Right renal cortex interstitium (tissue), 3 donors: ENCODE results near the gene BSND. TPM values are rescaled to one million over a fixed set of nuclear protein-coding genes. Genes with fewer than 3 reads are reported as not detected.
"Not testable (repeated sequence)": the region's sequence is repeated elsewhere in the genome, so short reads cannot be mapped to it uniquely, and the experiment has no call there.

Experiments
- DNase-seq, 3 donors: peaks; one replicate each; pipeline ENCODE4 v3.0.0-alpha.2; 2013; ENCODE audit warnings: low read depth in 3 of 3, low spot score in 2 of 3
- polyA plus RNA-seq, 3 donors: library from polyadenylated mRNA; unstranded; fragments of 120-200 nt; gene quantifications; one replicate each; pipeline ENCODE4 v1.2.1, GENCODE V29; 2013; ENCODE audit not compliant: insufficient read length in 3 of 3

Gene BSND
- polyA plus RNA-seq = 1 to 10 TPM; 4.6 to 5.9 (median 5.5) TPM

DNA sequence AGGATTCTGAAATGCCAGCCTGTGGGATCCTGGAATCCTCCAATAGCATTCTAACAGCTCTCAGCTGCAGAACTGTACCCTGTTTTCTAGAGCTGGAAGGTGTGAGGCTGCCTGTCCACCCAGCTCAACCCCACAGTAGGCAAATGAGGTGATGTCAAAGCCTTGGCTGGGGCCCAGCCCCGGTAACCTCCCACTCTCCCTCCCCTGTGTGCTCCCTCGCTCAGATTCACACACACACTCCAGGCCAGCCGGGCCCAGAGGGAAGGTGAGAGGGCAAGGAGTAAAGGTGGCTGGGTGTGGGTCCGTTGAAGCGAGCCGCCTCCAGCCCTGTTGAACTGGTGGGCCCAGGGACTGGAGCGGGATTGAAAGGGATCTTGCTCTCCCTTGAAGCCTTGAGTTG, at the start of gene BSND:
Gene BSND, plus strand, starts transcription at position 257 of the 400 bp plus-strand sequence. CDS start 254 bp downstream, outside the sequence.
- no peak for DNase-seq

DNA sequence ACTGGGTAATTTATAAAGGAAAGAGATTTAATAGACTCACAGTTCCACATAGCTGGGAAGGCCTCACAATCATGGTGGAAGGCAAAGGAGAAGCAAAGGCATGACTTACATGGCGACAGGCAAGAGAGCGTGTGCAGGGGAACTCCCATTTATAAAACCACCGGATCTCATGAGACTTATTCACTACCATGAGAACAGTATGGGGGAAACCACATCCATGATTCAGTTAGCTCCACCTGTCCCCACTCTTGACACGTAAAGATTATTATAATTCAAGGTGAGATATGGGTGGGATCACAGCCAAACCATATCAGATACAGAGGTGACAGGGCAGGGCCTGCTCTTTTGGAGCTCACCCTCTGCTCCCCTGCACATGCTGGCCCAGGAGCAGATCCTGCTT, 49.7 kb upstream of the BSND start:
- no peak for DNase-seq

- DNase-seq = no peak
Observed at GRCh38 chr1:54950006-54950368, 48.7 kb upstream of the BSND start.

GRCh38 chr1:54950369-54951163, 48.2 kb upstream of the BSND start:
- peak; percentile 79 to 80 (median 79) for DNase-seq

DNA sequence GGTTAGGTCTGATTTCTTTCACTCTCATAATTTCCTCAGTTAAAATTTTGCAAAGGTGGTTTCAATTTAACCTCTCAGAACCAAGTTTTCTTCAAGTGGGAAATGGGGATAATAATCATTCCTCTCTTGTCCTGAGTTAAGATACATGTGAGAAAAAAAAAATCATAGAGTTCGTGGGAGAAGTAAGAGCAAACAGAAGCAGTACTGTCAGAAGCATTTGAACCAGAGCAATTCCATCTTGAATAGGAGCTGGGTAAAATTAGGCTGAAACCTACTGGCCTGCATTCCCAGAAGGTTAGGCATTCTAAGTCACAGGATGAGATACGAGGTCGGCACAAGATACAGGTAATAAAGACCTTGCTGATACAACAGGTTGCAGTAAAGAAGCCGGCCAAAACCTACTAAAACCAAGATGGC, 46.9 kb upstream of the BSND start:
- DNase-seq = no peak

- no peak for DNase-seq
Observed at GRCh38 chr1:54952950-54953718, 45.6 kb upstream of the BSND start.

DNA sequence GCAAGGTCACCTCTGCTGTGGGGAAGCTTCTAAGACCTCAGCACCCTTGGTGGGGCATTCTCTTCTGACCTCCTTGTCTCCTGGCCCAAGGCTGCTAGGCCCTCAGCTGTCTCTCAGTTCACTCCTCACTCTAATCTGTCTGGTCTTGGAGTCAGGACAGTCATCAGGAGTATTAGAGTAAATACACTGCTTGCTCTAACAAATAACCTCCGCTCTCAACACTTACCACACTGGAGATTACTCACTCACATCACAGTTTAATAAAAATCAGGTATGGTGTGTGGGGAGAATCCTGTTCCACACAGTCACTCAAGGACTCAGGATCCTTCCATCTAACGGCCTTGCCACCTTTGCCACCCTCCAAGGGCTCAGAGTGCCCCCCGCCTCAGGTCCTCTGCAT, 44.9 kb upstream of the BSND start:
- no peak for DNase-seq

- no peak for DNase-seq
Observed at GRCh38 chr1:54955359-54955758, 43.4 kb upstream of the BSND start.

- DNase-seq = no peak
Observed at GRCh38 chr1:54956726-54957125, 42.0 kb upstream of the BSND start.

GRCh38 chr1:54959241-54959640, 39.5 kb upstream of the BSND start:
- DNase-seq = no peak

DNA sequence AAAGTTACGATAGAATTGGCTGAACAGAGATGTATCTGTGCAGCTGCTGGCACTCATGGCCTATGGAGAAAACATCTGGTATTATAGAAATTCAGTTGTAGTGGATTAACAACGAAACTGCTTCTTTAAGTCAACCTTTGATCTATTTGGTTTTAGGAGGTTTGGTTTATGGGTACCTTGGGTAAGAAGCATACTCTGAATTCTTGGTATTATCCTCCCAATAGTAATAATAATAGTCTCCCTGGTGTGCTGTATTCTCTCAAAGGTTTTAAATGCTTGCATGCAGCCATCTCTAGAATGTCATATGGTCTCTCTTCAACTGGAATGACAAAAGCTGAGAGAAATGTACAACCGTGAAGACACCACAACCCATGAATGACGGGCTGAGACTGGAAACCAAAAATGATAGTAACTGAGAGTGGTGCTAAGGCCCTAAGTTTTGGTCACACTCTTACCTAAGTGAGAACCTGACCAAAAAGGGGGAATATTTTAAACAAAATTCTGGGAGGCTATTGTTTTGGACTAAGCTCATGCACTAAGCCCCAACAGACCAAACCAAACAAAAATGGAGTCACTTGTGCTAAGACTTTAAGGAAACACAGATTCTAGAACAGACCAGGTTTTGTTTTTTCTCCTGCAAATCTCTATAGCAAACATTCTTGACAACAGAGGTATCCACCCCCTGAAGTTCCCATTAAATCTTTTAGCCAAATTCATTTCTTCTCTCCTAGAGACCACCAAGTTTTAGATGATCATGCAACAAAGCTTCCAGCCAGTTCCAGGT, 35.9 kb upstream of the BSND start:
- no peak for DNase-seq

GRCh38 chr1:54963829-54964228, 34.9 kb upstream of the BSND start:
- not testable (repeated sequence) for DNase-seq

DNA sequence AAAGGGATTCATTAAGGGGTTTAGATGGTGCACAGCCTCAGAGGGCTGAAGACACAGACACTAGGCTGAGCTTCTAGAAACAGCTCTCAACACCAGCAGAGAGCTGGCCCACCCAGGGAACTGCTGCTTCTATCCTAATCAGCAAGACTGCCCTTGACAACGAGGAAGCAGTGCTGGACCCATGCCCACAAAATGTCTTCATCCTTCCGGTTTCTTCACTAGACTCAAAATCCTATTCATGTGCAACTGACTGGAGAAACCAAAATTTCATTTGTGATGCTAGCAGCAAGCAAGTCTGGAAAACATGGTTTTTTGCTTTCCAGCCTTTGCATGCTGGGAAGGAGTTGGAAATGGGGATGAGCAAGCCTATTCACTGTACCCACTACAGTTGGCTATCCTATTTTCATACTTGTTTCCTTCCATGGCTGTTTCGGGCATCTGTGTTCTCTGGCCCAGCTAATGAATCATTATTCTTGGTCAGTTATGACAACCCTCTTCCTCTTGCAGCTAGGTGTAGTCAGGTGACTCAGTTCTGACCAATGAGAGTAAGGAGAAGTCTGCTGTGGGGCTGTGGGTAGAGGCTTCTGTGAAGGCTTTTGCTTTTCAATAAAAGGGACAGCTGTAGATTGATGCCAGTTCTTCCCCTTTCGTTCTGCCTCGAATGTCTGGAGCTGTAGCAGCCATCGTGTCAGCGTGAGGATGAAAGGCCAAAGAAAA, 33.0 kb upstream of the BSND start:
- DNase-seq = no peak

- DNase-seq = no peak
Observed at GRCh38 chr1:54967372-54967771, 31.4 kb upstream of the BSND start.

DNA sequence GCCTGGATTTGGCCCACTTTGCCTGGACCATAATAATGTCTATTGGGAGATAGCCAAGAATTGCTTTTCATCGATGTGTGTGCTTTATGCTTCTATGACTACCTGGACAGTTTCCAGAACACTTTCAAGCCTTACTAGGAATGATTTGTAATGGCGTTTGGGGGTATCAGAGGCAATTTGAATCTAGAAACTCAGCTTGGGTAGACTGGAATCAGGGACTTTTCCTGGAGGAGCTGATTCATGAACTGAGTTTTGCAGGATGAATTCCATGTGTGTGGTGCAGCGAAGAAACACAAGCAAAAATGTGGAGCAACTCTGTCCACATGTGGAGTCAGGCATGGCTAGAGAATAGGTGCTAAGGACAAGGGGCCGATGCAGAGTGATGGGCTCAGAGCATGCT, 30.2 kb upstream of the BSND start:
- no peak for DNase-seq

GRCh38 chr1:54969879-54970278, 28.9 kb upstream of the BSND start:
- DNase-seq = no peak

GRCh38 chr1:54970901-54971300, 27.8 kb upstream of the BSND start:
- no peak for DNase-seq

GRCh38 chr1:54971317-54971791, 27.4 kb upstream of the BSND start:
- no peak for DNase-seq

GRCh38 chr1:54972436-54972835, 26.3 kb upstream of the BSND start:
- no peak for DNase-seq

DNA sequence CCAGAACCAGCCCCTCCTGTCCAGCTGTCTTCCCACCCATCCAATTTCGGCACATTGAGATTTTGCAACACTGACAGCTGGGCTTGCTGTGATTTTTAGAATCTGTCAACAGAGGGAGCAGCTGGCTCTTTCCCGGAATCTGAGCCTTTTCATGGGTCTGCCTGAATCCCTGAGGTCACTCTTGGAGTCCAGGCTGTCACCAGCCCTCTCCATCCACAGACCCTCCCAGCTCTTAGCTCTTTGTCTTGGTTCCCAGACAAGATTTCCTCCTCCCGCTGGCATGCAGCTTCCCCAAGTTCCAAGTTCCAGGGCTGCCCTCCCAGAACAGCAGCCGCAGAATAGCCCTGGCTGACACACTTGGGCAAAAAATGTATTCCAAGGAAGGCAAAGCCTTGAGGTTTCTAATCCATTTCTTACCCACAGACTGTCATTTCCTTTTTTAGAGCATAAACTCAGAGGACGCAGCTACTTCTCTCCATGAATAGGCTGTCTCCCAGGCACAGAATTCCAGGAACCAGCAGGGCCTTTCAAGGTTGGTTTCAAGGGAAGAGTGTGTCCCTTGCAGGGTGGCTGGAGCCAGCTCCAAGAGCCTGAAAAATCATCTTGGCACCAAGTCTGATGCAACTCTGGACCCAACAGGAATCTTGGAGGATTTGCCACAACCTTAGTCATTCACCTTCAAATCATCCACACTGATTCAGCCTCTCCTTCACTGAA, 25.4 kb upstream of the BSND start:
- no peak for DNase-seq
